Fibroblast of skin of right quadriceps (primary cell): Measurements from ENCODE around the gene HBQ1.
"Not testable (repeated sequence)": the region's sequence is repeated elsewhere in the genome, so short reads cannot be mapped to it uniquely, and the experiment has no call there.

Experiments used
- DNase-seq: peaks from one replicate; pipeline ENCODE4 v3.0.0-alpha.2; 2013

The HBQ1 gene

GRCh38 chr16:162271-162991 lies 17.8 kb upstream of the HBQ1 start:
- no peak for DNase-seq

- not testable (repeated sequence) for DNase-seq
These were observed 17.1 kb upstream of the HBQ1 start for GRCh38 chr16:163139-163538.

GRCh38 chr16:163696-164095 lies 16.6 kb upstream of the HBQ1 start:
- not testable (repeated sequence) for DNase-seq

GRCh38 chr16:164134-164823 lies 16.0 kb upstream of the HBQ1 start:
- not testable (repeated sequence) for DNase-seq

GRCh38 chr16:164827-165538 lies 15.3 kb upstream of the HBQ1 start:
- DNase-seq = no peak

- DNase-seq = no peak
These were observed 14.5 kb upstream of the HBQ1 start, which contains the start of gene HBM for GRCh38 chr16:165539-166374. TSS of gene HBM (plus strand) at chr16:165978. CDS start at chr16:165998, 20 bp downstream.

GRCh38 chr16:166375-167121 lies 13.7 kb upstream of the HBQ1 start:
- no peak for DNase-seq

GRCh38 chr16:167122-167690 lies 13.1 kb upstream of the HBQ1 start:
- DNase-seq = no peak

- no peak for DNase-seq
These were observed 11.8 kb upstream of the HBQ1 start for GRCh38 chr16:168424-168823.

- no peak for DNase-seq
These were observed 11.2 kb upstream of the HBQ1 start for GRCh38 chr16:169014-169413.

- DNase-seq = peak; percentile 16
These were observed 10.2 kb upstream of the HBQ1 start for GRCh38 chr16:170088-170507.

- DNase-seq = no peak
These were observed 9.5 kb upstream of the HBQ1 start for GRCh38 chr16:170788-171187.

GRCh38 chr16:172374-172941 lies 7.8 kb upstream of the HBQ1 start, which contains the start of gene HBA2:
TSS of gene HBA2 (plus strand) at chr16:172876. CDS start at chr16:172913, 37 bp downstream.
- not testable (repeated sequence) for DNase-seq

GRCh38 chr16:173211-173854 lies 6.9 kb upstream of the HBQ1 start:
- not testable (repeated sequence) for DNase-seq

GRCh38 chr16:173928-174769 lies 6.1 kb upstream of the HBQ1 start:
- peak; percentile 20 for DNase-seq

- no peak for DNase-seq
These were observed 5.0 kb upstream of the HBQ1 start for GRCh38 chr16:175011-175949.

GRCh38 chr16:176006-176405 lies 4.3 kb upstream of the HBQ1 start:
- DNase-seq = not testable (repeated sequence)
